NCI-H1105 treated with DMSO at 0.1 percent for 48 hours (cell line): ENCODE data around the gene LRRC14B.

ENCODE experiments used
- DNase-seq: peaks from one replicate; lab custom pipeline; 2025; lab: John Stamatoyannopoulos, UW

The LRRC14B gene

GRCh38 chr5:191036-191948 is at the start of gene LRRC14B:
LRRC14B (plus strand) TSS chr5:191495; CDS start chr5:191539, 44 bp downstream.
- no peak for DNase-seq

GRCh38 chr5:141761-142160 is 49.5 kb upstream of the LRRC14B start:
- DNase-seq: no peak

- DNase-seq: no peak
Observed at GRCh38 chr5:142246-142810, 49.0 kb upstream of the LRRC14B start.

GRCh38 chr5:143041-143440 is 48.3 kb upstream of the LRRC14B start:
- no peak for DNase-seq

- no peak for DNase-seq
Observed at GRCh38 chr5:144941-145340, 46.4 kb upstream of the LRRC14B start.

GRCh38 chr5:145585-146323 is 45.5 kb upstream of the LRRC14B start:
- DNase-seq: no peak

DNA sequence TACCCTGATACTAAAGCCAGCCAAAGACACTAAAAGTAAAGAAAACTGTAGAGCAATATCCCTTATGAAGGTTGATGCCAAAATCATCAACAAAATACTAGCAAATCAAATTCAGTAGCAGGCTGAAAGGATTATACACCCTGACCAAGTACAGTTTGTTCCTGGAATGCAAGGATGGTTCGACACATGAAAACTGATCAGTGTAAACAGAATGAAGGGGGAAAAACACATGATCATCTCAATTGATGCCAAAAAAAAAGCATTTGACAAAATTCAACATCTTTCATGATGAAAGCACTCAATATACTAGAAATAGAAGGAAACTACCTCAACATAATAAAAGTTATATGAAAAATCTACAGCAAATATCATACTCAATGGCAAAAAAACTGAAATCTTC is 43.5 kb upstream of the LRRC14B start:
- DNase-seq: no peak

DNA sequence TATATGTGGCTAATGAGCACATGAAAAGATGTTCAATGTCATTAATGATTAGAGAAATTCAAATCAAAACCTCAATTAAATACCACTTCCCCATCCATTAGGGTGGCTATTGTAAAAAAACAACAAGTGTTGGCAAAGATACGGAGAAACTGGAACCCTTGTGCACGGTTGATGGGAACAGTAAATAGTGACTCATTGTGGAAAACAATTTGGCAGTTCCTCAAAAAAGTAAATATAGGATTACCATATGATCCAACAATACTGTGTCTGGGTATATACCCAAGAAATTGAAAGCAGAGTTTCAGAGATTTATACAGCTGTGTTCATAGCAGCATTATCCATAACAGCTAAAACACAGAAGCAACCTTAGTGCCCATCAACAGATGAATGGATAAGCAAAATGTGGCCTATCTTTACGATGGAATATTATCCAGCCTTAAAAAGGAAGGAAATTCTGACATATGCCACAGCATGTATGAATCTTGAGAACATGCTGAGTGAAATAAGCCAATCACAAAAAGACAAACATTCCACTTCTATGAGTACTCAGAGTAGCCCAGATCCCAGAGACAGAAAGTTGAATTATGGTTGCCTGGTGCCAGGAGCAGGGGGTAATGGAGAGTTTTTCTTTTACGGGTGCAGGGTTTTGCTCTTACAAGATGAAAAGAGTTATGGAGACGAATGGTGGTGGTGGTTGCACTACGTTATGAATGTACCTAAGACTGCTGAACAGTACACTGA is 41.4 kb upstream of the LRRC14B start:
- peak; percentile 25 for DNase-seq

GRCh38 chr5:150746-151145 is 40.5 kb upstream of the LRRC14B start:
- no peak for DNase-seq

GRCh38 chr5:152077-152476 is 39.2 kb upstream of the LRRC14B start:
- no peak for DNase-seq

- no peak for DNase-seq
Observed at GRCh38 chr5:153256-153655, 38.0 kb upstream of the LRRC14B start.

DNA sequence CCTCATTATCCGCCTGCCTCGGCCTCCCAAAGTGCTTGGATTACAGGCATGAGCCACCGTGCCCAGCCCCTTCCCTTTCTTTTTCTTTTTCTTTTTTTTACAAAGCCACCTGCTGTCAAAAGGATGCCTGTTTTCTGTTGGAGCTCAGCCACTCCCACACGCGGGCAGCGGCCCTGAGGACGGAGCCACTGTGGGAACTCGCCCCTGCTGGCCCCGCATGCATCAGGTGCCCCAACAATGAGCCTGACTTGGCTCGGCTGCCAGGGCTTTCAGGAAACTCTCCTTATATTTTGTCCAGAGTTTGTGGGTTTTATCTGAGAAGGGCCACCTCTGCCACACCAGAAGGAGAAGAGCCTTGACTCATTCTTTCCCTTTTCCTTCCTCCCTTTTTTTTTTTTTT is 37.1 kb upstream of the LRRC14B start:
- no peak for DNase-seq

GRCh38 chr5:154826-155225 is 36.5 kb upstream of the LRRC14B start:
- no peak for DNase-seq

DNA sequence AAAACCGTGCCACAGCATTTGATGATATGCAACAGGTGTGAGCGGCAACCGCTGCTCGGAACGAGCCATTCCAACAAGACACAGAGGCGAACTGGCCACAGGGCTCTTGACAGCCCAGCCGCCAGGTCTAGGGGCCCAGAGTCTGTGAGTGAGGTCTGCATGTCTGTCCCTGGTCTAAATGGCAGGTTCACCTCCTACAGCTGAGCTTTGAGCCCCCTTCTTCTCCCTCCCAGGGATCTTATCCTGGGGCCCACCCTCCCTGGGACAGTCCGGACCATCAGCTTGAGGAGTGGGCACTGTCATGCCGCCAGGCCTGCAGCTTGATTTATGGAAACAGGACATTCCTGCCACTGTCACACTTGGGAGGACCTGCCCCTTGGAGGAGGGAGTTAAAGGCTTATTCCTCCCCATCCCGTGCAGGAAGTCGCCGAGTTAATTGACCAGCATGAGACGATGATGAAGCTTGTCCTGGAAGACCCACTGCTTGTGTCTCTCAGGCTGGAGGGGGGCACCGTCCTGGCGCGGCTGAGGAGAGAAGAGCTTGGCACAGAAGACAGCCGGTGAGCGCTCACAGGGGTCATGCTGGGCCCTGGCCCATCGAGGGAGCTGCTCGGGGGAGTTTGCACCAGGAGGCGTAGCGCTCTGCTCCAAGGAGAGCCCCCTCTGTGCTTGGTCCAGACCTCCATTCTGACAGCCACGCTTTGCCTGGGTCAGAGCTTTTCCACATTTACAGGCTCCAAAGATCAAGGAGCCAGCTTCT is 35.5 kb upstream of the LRRC14B start:
- DNase-seq: no peak

DNA sequence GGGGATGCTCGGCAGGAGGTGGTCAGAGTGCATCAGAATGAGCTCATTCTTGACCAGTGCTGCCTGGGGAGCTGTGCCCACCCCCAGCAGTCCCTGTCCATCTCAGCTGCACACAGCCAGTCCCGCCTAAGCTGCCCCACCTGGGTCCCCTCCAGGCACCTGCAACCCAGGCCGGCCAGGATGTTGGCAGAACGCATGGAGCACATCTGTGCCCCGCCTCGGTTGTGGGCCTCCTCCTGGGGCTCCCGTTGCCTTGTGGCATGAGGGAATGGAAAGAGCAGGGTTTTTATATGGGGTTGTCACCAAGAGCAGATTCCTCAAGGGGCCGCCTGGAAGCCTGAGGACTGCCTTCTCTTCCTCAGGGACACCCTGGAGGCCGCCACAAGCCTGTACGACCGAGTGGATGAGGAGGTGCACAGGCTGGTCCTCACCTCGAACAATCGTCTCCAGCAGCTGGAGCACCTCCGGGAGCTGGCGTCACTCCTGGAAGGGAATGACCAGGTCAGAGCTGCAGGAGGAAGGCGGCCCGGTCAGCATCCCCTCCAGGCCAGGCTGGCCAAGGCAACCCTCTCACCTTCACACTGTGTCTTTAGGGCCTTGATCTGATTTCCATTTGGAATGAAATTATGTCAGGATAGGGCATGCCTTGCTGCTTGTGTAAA is 34.8 kb upstream of the LRRC14B start:
- no peak for DNase-seq

DNA sequence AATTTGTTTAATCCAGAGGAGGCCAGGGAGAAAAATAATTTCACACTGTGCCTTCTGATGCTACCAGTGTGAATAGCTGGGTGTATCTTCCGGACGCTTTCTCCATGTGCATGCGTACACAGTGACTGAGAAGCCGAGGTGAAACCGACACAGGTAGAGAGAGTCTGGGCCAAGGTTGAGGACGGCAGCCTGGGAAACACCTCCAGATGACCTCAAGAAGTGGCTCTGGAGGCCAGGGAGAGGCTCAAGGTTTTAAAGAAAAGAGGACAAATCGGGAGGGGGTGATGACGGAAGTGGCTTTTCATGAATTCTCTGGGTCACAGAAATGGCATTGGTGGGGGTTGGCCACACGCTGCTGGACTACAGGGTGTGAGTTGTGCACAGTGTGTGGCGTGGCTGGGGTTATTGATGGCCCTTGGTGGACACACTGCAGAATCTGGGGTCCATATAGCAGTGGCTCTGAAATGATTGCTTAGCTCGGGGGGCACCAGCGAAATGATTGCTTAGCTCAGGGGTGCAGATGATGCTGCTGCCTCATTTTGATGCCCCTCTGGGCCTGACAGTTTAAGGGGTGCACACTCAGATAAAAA is 34.1 kb upstream of the LRRC14B start:
- no peak for DNase-seq

- no peak for DNase-seq
Observed at GRCh38 chr5:157801-158200, 33.5 kb upstream of the LRRC14B start.

DNA sequence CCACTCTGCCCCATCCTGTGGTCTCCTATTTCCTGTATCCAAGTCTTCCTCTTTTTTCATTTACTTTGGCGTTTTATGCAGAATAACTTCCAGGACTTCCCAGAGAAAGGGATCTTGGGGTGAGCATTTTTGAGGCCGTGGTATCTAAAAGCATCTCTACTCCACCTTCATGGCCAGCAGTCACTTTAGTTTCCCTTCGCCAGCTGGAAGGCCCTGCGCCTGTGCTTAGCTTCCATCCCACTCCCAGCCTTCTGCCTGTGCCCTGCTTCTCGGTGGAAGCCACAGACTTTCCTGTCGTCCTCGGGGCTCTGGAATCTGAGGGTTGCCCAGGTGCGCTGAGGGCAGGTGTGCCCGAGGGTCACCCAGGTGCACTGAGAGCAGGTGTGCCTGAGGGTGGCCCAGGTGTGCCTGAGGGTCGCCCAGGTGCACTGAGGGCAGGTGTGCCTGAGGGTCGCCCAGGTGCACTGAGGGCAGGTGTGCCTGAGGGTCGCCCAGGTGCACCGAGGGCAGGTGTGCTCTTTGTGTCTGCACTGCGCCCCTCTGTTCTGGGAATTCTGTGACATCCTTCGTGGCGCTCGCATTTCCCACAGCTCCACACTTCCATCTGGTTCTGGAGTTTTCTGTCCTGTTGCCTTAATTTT is 32.4 kb upstream of the LRRC14B start:
- DNase-seq: no peak

- DNase-seq: no peak
Observed at GRCh38 chr5:159448-160172, 31.7 kb upstream of the LRRC14B start.
